GM21723 (cell line): ENCODE data around the gene THRB.

Source experiments
- ATAC-seq: cut with Tn5 transposase; IDR thresholded peaks from one replicate; pipeline ENCODE4 v1.9.1; 2021; ENCODE audit warnings: mild to moderate bottlenecking, moderate library complexity; ENCODE audit not compliant: unreplicated experiment

The THRB gene

DNA sequence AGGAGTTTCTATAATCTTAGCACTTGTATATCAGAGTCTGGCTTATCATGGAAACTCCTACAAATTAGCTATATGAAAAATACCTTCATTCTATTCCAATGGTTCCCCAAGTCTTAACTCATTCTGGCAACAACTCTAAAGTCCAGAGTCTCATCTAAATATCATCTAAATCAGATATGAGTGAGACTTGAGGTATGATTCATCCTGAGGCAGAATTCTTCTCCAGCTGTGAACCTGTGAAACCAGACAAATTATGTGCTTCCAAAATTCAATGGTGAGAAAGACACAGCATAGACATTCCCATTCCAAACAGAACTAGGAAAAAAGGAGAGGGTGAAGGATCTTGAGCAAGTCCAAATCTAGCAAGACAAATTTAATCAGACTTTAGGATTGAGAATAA is 138.8 kb downstream of the THRB start:
- no peak for ATAC-seq

- ATAC-seq = no peak
Observed at GRCh38 chr3:24354230-24354629, 140.4 kb downstream of the THRB start.

GRCh38 chr3:24352893-24353553 is 141.6 kb downstream of the THRB start:
- ATAC-seq = no peak

DNA sequence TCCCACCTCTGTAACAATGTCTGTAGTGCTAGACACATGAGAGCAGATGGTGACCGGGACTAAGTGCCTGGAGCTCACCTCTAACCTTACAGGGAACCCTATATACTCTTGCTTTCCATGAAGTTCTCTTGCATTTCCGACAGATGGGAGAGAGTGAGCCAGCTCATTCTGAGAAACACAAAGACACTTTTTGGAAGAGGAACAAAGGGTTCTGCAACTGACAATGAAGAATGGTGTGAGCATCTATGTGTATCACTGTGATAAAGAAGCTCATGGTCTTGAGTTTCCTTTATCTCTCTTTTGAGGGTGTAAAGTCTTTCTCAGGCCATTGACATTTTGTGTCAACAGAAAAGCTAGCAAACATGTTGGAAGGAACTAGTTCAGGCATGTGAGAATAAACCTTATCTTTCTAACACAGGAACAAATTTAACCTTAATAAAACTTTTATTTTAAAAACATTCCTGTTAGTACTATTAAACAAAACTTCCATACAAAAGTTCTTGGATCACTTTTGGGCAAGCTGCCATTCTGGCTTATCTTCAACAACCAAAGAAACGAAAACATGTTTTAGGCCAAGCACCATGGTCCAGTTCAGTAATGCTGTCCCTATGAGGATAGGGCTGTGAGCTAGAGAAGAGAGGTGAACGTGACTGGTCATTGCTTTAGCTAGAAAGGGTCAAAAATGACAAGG is 142.7 kb downstream of the THRB start:
- ATAC-seq = no peak

- no peak for ATAC-seq
Observed at GRCh38 chr3:24349367-24350019, 145.2 kb downstream of the THRB start.

DNA sequence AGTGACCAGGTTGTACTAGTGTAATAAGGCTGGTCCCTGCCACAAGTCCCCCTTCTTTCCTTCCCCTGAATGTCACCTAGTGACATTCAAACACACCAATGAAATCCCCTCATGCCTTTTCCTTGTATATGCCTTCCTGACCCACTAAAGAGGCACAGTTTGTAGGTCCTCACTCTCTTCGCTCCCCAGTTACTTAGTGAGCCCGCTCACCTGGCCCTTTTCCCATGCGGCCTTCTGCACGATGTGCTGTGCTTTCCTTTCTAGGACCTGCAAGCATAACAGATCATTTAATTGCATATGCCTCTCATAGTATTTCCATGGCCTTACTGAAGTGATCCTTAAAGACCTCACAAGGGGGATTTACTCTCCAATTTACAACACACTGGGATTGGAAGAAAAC is 146.3 kb downstream of the THRB start:
- no peak for ATAC-seq

DNA sequence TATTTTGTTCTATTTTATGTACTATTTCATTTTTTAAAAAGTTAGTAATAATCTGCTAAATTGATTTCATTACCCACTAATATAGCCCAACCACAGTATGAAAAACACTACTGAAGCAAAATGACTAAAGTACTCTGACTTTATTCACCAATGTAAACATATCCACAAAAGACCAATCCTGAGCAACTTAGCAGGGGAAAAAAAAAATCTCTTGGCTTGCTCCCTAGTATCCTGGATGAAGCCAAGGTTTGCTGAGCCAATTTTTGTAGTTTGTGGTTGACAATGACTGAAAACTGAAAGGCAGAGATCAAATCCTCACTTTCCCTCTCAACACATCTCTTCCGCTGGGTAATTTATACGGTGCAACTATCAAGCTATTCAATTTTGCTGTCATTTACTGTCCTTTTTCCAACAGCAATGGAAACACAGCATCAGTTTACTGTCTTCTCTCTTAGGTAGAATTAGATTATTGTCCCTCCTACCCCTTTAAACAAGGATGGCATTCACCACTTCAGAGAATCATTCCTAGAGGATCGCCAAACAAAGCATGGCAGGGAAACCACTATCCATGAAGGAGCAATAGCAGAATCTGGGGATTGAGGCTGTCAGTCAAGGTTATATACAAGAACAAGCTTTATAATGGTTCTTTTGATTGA is 149.7 kb downstream of the THRB start:
- ATAC-seq = no peak

GRCh38 chr3:24343084-24343783 is 151.4 kb downstream of the THRB start:
- no peak for ATAC-seq

DNA sequence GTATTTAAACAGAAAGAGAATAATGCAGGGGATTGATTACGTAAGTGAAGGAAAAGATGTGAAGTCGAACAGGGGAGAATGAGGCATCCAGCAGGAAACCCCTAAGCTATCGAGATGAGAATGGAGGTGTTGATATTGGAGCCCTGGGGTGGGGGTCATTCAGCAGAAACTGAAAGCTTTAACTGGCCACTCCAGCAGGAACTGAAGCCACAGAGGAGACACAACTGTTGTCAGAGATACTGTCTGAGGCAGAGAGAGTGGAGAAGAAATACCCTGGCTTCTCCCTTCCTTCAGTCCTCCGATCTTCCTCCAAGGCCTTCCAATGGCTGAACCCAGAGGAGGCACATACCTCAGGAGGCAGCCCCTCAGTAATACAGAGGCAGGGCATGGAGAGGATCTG is 152.4 kb downstream of the THRB start:
- no peak for ATAC-seq

DNA sequence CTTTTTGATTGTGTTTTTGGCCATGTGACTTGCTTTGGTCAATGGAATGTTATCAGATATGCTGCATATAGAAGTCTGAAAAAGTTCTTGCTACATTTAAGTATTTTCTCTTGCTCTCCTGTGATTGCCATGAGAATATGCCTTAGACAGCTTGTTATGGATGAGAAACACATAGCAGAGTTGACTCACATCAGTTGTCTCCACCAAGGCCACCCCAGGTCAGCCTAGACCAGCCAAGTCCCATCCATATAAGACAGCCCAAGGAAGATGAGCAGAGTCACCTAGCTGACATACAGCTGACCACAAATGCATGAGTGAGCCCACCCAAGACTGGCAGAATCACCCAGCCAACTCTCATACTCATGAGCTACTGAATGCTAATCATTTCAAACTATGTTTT is 153.0 kb downstream of the THRB start:
- no peak for ATAC-seq

DNA sequence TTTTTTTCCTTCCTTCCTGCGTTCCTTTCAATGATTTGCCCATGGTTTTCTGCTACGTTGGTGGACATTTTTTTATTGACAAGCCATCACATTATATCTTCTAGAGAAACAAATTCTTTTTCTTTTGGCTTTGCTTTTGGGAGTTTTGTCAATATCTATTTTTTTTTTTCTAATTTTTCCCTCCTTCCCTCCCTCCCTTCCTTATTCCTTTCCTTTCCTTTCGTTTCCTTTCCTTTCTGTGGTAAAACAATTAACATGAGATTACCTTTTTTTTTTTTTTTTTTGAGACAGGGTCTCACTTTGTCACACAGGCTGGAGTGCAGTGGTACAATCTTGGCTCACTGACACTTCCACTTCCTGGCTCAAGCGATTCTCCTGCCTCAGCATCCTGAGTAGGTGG is 153.7 kb downstream of the THRB start:
- ATAC-seq = no peak

GRCh38 chr3:24340161-24340560 is 154.5 kb downstream of the THRB start:
- ATAC-seq = no peak

- no peak for ATAC-seq
Observed at GRCh38 chr3:24339266-24339825, 155.3 kb downstream of the THRB start.

DNA sequence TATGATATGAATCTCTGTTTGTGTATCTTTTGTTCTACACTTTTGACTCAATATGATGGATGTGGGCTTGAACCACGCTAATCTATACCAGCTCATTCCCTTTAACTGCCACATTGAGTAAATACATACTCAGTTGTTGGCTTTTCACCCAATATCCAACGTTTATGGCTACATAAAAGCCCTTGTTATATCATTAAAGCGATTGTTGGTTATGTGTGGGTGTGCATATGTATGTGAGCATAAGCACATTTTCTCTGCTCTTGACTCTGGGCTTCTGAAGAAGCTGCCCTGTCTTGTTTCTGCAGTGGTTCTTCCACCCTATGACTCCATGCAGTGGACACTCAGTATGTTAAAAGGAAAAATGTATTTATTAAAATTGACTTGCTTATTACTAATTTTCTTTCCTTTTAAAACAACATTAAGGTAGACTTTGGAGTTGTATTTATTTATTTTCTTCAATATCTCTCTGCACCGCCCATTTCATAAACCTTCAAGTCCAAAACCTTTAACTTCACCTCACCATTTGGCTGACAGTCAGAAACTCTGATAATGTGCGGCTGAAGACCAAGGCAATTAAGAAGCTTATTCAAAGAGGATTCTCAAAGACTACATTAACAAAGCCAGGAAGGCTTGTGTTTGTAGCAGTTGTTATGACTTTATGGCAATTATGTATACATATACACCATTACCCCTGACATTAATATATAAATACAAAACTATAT is 156.1 kb downstream of the THRB start:
- ATAC-seq = no peak

DNA sequence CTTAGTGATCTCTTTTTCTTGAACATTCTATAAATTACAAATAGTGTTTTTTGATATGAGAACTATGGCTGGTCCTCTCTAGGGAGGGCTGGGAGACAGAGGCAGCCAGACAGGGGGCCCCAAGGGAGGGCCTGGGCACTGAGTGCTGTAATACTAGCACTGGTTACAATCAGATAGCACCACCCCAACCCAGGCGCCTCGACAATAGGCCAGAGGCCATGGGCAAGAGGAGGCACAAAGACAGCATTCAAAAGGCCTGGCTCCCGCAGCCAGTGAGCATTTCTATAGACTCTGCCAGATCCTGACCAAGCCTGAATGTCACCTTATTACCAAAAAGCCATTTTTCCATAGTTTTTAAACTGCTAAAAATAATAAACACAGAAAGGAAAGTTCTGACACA is 158.5 kb downstream of the THRB start:
- no peak for ATAC-seq

- no peak for ATAC-seq
Observed at GRCh38 chr3:24332092-24332491, 162.6 kb downstream of the THRB start.

DNA sequence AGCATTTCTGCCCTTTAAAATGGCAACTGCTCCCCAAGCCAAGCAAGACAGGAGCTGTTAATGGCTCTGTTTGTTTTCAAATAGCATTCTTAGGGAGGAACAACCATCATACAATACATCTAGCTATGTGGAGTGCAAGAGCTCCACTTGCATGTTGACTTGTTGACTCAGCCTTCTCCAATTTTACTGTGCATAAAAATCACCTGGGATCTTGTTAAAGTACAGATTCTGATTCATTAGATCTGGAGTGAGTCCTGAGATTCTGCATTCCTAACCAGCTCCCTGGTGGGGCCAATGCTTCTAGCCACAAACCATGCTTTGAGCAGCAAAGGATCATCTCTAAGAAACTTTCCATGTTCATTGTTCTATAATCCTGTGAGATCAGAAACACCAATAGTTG is 171.4 kb downstream of the THRB start:
- ATAC-seq = no peak

DNA sequence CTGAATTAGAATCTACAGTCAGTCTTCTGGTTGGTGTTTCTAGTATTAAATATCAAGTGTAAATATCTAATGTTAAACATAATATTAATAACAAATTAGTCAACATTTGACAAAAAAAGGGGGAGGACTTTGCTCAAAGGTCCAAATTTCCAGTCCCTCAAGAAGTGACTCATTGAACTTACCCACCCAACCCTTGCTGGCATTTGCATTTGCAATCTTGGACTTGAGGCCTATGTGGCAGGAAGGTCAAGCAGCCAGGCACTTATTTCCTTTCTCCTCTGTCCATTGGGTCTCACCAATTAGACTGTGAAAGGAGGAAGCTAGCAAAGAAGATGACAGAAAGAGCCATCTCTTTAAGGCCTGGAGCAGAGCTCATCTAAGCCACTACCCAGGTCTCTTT is 174.0 kb downstream of the THRB start:
- ATAC-seq = no peak

DNA sequence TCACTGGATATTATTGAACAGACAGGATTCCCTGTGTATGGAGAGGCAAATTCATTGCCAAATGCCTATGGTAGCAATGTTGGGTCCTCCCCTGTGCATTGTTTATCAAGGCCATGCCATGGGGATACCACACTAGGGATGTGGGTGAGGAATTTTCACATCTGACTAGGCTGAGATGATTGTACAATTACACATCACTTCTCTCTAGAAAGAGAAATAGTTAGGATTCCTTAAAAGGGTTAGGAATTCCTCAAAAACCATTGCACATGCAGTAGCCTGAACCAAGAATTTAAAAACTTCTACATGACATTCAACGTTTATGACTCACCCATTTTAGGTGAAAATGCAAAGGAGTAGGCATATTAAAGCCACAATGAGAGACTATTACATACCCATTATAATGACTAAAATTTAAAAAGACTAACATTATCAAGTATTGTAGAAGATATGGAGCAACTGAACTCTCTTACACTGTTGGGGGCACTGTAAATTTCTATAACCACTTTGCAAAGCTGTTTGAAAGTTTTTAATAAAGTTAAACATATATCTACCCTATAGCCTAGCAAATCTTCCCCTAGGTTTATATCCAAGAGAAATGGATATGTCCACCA is 175.9 kb downstream of the THRB start:
- ATAC-seq = no peak

GRCh38 chr3:24316887-24317383 is 177.7 kb downstream of the THRB start:
- ATAC-seq = no peak
